Occipital lobe (tissue), 2 donors: ENCODE measurements around the gene SUN1. TPM values are rescaled to one million over a fixed set of nuclear protein-coding genes. Genes with fewer than 3 reads are reported as not detected.
"Not testable (repeated sequence)": the region's sequence is repeated elsewhere in the genome, so short reads cannot be mapped to it uniquely, and the experiment has no call there.

Source experiments
- DNase-seq: peaks from one replicate; lab custom pipeline; 2025; lab: John Stamatoyannopoulos, UW
- total RNA-seq: library from RNA; depleted of rRNA; stranded (reverse); fragments of >200 nt; gene quantifications from one replicate; pipeline ENCODE4 v1.2.3, GENCODE V29; 2014

Gene SUN1
- total RNA-seq, 1 donor from 2014 or later = 154 TPM

- DNase-seq = no peak
Observed at GRCh38 chr7:835021-835420, 2.7 kb downstream of the SUN1 start.

- DNase-seq = no peak
Observed at GRCh38 chr7:835485-836401, 3.5 kb downstream of the SUN1 start.

GRCh38 chr7:836429-836828, 4.2 kb downstream of the SUN1 start:
- DNase-seq = no peak

GRCh38 chr7:837001-837400, 4.7 kb downstream of the SUN1 start:
- DNase-seq = no peak

- no peak for DNase-seq
Observed at GRCh38 chr7:840001-840600, 7.8 kb downstream of the SUN1 start.

- no peak for DNase-seq
Observed at GRCh38 chr7:841943-842342, 9.7 kb downstream of the SUN1 start.

GRCh38 chr7:842431-843031, 10.3 kb downstream of the SUN1 start:
- no peak for DNase-seq

DNA sequence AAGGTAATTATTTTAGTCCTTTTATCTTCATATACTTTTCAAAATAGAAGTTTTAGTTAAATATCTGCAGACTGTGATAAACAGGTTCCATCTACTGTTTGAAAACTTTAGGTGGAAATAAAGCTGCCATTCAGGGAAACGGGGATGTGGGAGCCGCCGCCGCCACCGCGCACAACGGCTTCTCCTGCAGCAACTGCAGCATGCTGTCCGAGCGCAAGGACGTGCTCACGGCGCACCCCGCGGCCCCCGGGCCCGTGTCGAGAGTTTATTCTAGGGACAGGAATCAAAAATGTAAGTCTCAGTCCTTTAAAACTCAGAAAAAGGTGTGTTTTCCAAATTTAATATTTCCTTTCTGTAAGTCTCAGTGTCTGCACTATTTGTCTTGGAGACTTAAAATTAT, 11.0 kb downstream of the SUN1 start:
- no peak for DNase-seq

- no peak for DNase-seq
Observed at GRCh38 chr7:844043-844442, 11.8 kb downstream of the SUN1 start.

DNA sequence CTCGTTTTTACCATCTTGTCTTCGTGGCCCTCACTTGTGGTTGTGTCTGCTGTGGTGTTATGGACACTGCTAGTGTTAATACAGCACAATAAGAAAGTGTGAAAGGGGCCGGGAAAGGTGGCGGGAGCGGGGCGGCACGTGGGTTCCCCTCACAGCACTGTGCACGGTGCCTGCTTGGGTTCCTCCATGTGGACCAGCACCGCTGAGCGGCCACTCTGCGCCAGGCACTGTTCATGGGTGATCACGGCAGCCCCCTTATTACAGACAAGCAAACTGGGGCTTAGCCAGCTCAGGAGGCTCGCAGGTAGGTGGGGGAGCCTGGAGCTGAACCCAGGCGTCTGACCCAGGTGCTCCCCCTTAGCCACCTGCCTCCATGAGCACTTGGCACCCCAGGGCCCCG, 12.2 kb downstream of the SUN1 start:
- no peak for DNase-seq

GRCh38 chr7:845091-845490, 12.8 kb downstream of the SUN1 start:
- no peak for DNase-seq

DNA sequence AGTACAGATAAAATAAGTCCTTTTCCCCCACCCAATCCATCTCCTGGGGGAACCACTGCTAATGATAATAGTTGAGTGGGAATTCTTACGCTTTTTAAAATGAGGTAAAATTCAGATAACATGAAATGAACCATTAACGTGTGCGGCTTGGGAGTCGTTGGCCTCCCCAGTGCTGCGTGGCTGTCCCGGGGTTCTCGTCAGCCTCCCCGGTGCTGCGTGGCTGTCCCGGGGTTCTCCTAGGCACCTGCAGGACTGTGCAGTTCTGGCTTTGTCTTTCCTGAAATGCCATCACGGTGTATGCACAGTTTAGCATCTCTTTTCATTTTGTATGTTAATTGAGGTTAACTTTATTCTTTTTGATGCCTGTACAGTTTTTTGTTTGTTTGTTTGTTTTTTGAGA, 13.5 kb downstream of the SUN1 start:
- DNase-seq = no peak

- not testable (repeated sequence) for DNase-seq
Observed at GRCh38 chr7:846958-847650, 14.8 kb downstream of the SUN1 start.

GRCh38 chr7:847728-848127, 15.5 kb downstream of the SUN1 start:
- not testable (repeated sequence) for DNase-seq

DNA sequence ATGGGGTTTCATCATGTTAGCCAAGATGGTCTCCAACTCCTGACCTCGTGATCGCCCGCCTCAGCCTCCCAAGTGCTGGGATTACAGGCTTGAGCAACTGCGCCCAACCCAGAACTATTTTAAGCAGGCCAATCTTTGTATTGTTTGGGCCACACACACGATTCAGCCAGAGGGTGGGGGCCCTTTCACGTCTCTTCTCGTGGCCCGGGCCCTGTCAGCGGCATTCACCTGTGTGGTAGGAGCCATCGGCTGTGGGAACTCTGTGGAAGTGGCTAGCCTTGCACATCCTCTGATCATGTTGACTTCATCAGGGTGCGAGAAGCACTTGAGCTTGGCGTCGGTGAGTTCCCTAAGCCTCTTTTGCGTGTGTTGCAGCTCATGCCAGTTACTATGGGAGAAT, 16.9 kb downstream of the SUN1 start:
- no peak for DNase-seq

- no peak for DNase-seq
Observed at GRCh38 chr7:849781-850180, 17.5 kb downstream of the SUN1 start.

DNA sequence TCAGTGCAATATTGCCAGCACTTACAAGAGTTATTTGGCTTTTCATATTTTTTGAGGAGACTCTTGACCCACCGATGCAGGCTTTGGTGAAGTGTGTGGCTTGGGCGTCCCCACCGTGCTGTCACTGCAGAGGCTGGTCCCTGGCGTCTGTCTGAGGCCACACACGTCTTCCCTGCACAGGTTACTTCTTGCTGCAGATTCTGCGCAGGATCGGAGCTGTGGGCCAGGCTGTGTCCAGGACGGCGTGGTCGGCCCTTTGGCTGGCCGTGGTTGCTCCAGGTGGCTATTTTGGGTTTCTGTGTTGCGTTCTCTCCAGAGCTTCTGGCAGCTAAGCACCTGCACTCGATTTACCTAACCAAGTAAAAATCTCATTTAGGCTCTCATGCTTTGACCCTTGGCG, 18.9 kb downstream of the SUN1 start:
- no peak for DNase-seq

DNA sequence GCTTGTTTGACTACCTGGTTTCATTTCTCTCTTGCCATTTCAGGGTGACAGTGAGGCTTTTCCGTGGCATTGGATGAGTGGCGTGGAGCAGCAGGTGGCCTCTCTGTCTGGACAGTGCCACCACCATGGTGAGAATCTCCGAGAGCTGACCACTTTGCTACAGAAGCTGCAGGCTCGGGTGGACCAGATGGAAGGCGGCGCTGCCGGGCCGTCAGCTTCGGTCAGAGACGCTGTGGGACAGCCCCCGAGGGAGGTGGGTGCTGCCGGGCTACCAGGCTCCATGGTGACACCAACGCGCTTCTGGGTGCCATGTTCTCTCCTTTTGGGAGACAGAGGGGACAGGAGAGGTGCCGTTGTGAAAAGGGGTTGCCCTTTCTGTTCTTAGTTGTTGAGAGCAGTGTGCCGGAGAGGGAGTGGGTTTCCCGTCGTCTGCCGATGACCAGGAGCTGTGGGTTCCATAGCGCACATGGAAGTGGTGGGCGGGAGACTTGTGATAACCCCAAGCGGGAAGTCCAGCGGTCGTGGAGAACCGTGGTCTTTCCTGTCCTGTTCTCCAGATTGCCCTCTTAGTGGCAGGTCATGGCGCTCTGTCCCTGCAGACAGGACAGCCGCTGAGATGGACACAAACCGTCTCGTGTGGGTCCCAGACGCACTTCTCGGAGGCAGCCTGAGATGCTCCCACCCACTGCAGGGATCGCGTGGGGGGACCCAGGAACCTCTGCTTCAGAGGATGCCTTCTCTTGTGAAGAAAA, 21.3 kb downstream of the SUN1 start:
- no peak for DNase-seq

DNA sequence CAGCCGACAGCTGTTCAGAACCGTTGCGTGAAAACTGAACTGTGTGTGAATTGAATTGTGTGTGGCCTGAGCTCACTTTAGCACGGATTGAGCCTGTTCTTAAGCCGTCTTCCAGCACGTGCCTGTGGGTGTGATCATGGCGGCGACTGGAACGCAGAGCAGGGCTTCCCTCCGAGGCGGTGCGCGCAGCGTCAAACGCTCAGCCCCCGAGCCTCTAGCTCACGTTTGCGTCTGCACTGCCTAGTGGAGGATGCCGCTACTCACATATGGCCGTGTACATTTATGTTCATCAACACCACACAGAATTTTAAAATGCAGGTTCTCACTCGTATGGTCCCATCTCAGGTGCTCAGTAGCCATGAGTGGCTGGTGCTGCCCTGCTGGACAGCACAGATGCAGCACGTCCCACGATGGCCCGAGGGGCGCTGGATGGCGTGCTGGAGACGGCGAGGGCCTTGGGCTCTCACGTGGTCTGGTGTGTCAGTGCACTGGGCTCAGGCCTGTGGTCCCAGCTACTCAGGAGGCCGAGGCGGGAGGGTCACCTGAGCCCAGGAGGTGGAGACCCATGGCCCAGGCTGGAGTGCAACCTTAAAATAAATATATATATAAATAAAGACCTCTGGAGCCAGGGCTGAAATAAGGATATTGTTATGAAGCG, 22.0 kb downstream of the SUN1 start:
- no peak for DNase-seq

DNA sequence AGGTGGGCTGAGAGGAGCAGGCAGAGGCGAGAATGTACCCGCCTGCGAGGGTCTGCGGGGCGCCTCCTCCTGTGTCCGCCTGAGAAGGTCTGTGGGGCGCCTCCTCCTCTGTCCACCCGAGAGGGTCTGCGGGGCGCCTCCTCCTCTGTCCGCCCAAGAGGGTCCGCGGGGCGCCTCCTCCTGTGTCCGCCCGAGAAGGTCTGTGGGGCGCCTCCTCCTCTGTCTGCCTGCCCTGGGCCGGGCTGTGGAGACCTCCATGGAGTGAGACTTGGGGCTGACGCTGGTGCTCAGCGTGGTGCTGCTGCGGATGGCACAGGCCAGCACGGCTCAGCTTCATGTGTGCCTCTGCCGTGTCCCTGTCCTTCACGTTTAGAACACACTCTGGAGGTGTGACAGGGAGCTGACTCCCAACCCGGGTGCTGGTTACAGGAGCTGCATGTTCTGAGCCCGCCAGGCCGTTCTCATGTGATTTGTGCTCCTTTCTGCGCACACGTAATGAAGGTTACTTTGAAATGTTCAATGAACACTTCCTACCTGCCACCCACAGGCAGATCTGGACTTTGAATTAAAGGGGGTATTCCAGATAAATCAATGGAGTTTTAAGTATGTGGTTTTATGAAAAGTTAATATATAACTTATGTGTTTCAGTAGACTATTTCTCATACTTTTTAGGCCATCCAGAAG, 23.6 kb downstream of the SUN1 start:
- no peak for DNase-seq
